Spleen (tissue), 7 donors: ENCODE results near the gene TXN2.

Source experiments
- CTCF ChIP-seq, 11 experiments: fragments of 200-600 bp in 7 of 11; fragments of 450-650 bp in 4 of 11; sonication (generic) in 4 of 11; IDR thresholded peaks in 8 of 11; conservative IDR thresholded peaks in 3 of 11; 1 replicate in 7 of 11; 2 replicates in 4 of 11; pipeline versions ENCODE4 v1.4.0 to v1.8.0; 2016 to 2021; ENCODE audit warnings: antibody characterized with exemption in 11 of 11, inconsistent platforms in 4 of 11, mild to moderate bottlenecking in 1 of 11
- POLR2A ChIP-seq, 3 donors: fragments of 450-650 bp; IDR thresholded peaks; one replicate each; pipeline ENCODE4 v1.5.1; 2017; ENCODE audit warnings: antibody characterized with exemption in 3 of 3, mild to moderate bottlenecking in 1 of 3
- POLR2AphosphoS5 ChIP-seq, 3 donors: sonication (generic); formaldehyde crosslinking; IDR thresholded peaks; one replicate each; pipeline ENCODE4 v1.5.1; 2017; ENCODE audit warnings: antibody characterized with exemption in 3 of 3
- donor health status: DM: no; HTN: no; CAD: no; lungs with moderate emphysema.
- donor health status: DM: no; HTN: no; CAD: no.
- donor health status: DM: no; HTN: no; CAD: no.

DNA sequence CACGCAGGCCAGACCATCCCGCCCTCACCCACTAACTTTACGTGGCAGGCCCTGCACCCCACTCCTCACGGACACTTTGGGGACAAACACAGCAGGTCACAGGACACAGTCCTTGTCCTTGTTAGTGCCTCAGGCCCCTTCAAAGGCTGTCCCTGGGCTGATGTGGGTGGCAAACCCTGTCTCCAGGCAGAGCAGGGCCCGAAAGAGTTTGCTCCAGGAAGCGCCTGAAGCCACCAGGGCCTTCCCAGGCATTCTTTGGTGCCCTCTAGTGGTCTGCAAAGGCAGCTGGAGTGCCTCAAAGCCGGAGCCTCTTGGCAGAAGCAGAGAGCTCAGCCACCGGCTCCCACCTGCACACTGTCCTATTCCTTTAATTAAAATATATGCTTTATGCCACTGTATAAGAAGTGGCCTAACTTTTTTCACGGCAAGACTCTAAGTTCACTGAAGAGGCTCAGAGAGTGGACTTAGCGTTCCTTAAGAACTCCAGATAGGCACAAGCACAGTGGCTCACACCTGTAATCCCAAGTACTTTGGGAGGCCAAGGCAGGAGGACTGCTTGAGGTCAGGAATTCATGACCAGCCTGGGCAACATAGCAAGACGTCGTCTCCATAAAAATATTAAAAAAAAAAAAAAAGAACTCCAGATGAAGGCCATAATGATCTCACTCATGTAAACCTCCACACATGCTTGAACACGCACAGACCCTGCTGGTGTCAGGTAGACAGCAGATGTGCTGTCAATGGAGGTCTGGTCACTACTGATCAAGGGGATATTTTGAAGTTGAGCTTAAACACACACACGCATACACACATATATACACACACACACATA is 11.1 kb downstream of the TXN2 start:
- TF ChIP-seq POLR2AphosphoS5 (IDR thresholded peaks at IDR 0.05) (peak; percentile 72 to 90 (median 79)), CTCF (IDR thresholded peaks at IDR 0.05 in 8 of 11, conservative IDR thresholded peaks at IDR 0.05 in 3 of 11) (peak; percentile 87 to 99 (median 96)), POLR2A (IDR thresholded peaks at IDR 0.05) (no peak)
